Subcutaneous abdominal adipose tissue (tissue), 5 donors: ENCODE measurements around the gene ZNF181.

ENCODE experiments used
- H3K27ac ChIP-seq: one replicate; pipeline ENCODE4 v1.7.0; 2013; ENCODE audit warnings: low read depth, mild to moderate bottlenecking, inconsistent platforms, low read length, moderate library complexity
- H3K27me3 ChIP-seq, 5 donors: one replicate each; pipeline ENCODE4 v1.7.0; 2013; ENCODE audit warnings: low read length in 5 of 5, inconsistent platforms in 1 of 5; ENCODE audit not compliant: control insufficient read depth in 5 of 5, insufficient read depth in 4 of 5
- H3K36me3 ChIP-seq, 5 donors: one replicate each; pipeline ENCODE4 v1.7.0; 2013; ENCODE audit warnings: low read length in 5 of 5; ENCODE audit not compliant: control insufficient read depth in 5 of 5, insufficient read depth in 5 of 5
- H3K4me1 ChIP-seq, 5 donors: one replicate each; pipeline ENCODE4 v1.7.0; 2013; ENCODE audit warnings: low read length in 5 of 5, mild to moderate bottlenecking in 3 of 5, moderate library complexity in 1 of 5; ENCODE audit not compliant: control insufficient read depth in 5 of 5, insufficient read depth in 5 of 5
- H3K4me3 ChIP-seq, 5 donors: one replicate each; pipeline ENCODE4 v1.7.0; 2013; ENCODE audit warnings: low read length in 5 of 5, low read depth in 1 of 5
- H3K9ac ChIP-seq, 5 donors: one replicate each; pipeline ENCODE4 v1.7.0; 2013; ENCODE audit warnings: low read length in 5 of 5, mild to moderate bottlenecking in 4 of 5, moderate library complexity in 3 of 5
- H3K9me3 ChIP-seq, 5 donors: one replicate each; pipeline ENCODE4 v1.7.0; 2013; ENCODE audit warnings: low read length in 5 of 5; ENCODE audit not compliant: control insufficient read depth in 5 of 5
- donor health status: healthy.
- donor health status: healthy.
- donor health status: healthy.
- donor health status: healthy.
- donor health status: healthy.

Gene ZNF181

GRCh38 chr19:34778342-34778741 lies 44.3 kb downstream of the ZNF181 start:
- H3K9me3 ChIP-seq, result peaks cover 0 to 7% (median 0%) of the 10 kb centered on the region in 5 donors
- H3K9ac ChIP-seq, result no peak overlapping the region
- H3K4me1 ChIP-seq, result peaks cover 0 to 1% (median 0%) of the 10 kb centered on the region in 5 donors

DNA sequence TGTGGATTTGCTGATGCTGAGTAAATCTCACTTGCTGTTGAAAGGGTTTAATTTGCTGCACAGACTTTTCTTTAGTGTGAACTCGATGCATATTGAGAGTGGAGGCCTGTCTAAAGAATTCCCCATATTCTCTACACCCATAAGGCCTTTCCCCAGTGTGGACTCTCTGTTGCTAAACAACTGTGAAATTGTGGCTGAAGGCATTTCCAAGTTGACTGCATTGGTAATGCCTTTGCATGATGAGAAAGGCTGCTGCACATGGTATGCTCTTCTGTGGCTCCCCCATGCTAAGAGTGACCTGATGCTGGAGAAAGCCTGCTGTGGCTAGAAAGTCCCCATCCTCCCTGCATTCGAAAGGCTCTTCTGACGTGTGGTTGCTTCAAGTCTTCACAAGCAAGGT lies 45.6 kb downstream of the ZNF181 start:
- no peak overlapping the region for H3K27ac ChIP-seq
- peaks cover 0 to 7% (median 2%) of the 10 kb centered on the region in 5 donors for H3K9me3 ChIP-seq
- H3K36me3 ChIP-seq, result no peaks in the 10 kb centered on the region
- peaks cover 0 to 3% (median 0%) of the 10 kb centered on the region in 5 donors for H3K27me3 ChIP-seq
- H3K4me1 ChIP-seq, result no peaks in the 10 kb centered on the region
- H3K9ac ChIP-seq, result no peak overlapping the region
- no peak overlapping the region for H3K4me3 ChIP-seq

More at GRCh38 chr19:34778342-34778741, 44.3 kb downstream of the ZNF181 start:
- H3K27me3 ChIP-seq, result peaks cover 0 to 3% (median 0%) of the 10 kb centered on the region in 5 donors
- no peak overlapping the region for H3K27ac ChIP-seq
- H3K36me3 ChIP-seq, result no peaks in the 10 kb centered on the region
- H3K4me3 ChIP-seq, result no peak overlapping the region

GRCh38 chr19:34786236-34786635 lies 52.2 kb downstream of the ZNF181 start:
- Histone ChIP-seq H3K27ac (no peak overlapping the region), H3K27me3 (peaks cover 0 to 3% (median 0%) of the 10 kb centered on the region in 5 donors), H3K9me3 (peaks cover 0 to 5% (median 0%) of the 10 kb centered on the region in 5 donors)

GRCh38 chr19:34787059-34787824 lies 53.2 kb downstream of the ZNF181 start:
- no peaks in the 10 kb centered on the region for H3K4me1 ChIP-seq
- H3K9me3 ChIP-seq, result peaks cover 0 to 5% (median 0%) of the 10 kb centered on the region in 5 donors
- H3K9ac ChIP-seq, result no peak overlapping the region
- no peaks in the 10 kb centered on the region for H3K36me3 ChIP-seq
- peaks cover 0 to 3% (median 0%) of the 10 kb centered on the region in 5 donors for H3K27me3 ChIP-seq
- no peak overlapping the region for H3K27ac ChIP-seq
- H3K4me3 ChIP-seq, result no peak overlapping the region

More at GRCh38 chr19:34786236-34786635, 52.2 kb downstream of the ZNF181 start:
- Histone ChIP-seq H3K36me3 (no peaks in the 10 kb centered on the region), H3K9ac (no peak overlapping the region), H3K4me1 (no peaks in the 10 kb centered on the region), H3K4me3 (no peak overlapping the region)

DNA sequence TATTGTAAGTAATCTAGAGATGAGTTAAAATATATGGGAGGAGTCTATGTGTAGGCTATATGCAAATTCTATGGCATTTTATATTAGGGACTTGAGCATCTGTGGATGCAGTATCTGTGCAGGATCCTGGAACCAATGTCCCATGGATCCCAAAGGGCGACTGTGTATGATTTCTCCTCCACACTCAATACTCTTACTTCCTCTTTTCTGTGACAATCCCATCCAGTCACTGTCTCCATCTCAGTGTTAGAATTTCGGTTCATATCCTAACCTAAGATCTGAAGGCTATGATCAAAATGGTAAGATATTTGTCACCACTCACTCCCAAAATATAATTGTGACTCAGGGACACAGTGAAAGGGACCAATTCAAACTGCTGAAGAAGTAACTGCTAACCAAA lies 54.0 kb downstream of the ZNF181 start:
- H3K9ac ChIP-seq, result no peak overlapping the region
- H3K4me3 ChIP-seq, result no peak overlapping the region
- peaks cover 0 to under 1% (median 0%) of the 10 kb centered on the region in 5 donors for H3K4me1 ChIP-seq
- H3K27me3 ChIP-seq, result peaks cover 0 to 2% (median 0%) of the 10 kb centered on the region in 5 donors
- no peaks in the 10 kb centered on the region for H3K36me3 ChIP-seq
- no peak overlapping the region for H3K27ac ChIP-seq
- H3K9me3 ChIP-seq, result peaks cover 0 to 5% (median 0%) of the 10 kb centered on the region in 5 donors

GRCh38 chr19:34793565-34793964 lies 59.5 kb downstream of the ZNF181 start:
- Histone ChIP-seq H3K27ac (no peak overlapping the region), H3K36me3 (no peaks in the 10 kb centered on the region), H3K4me1 (peaks cover 0 to 2% (median 0%) of the 10 kb centered on the region in 5 donors), H3K9ac (no peak overlapping the region), H3K9me3 (peaks cover 0 to 5% (median 4%) of the 10 kb centered on the region in 5 donors), H3K4me3 (no peak overlapping the region), H3K27me3 (no peaks in the 10 kb centered on the region)

GRCh38 chr19:34794066-34794960 lies 60.3 kb downstream of the ZNF181 start:
- Histone ChIP-seq H3K36me3 (no peaks in the 10 kb centered on the region), H3K9me3 (peaks cover 0 to 5% (median 3%) of the 10 kb centered on the region in 5 donors), H3K27ac (no peak overlapping the region), H3K4me3 (no peak overlapping the region), H3K9ac (no peak overlapping the region), H3K27me3 (no peaks in the 10 kb centered on the region), H3K4me1 (peaks cover 0 to 2% (median 0%) of the 10 kb centered on the region in 5 donors)
